Fibroblast of skin of abdomen (primary cell): ENCODE data around the gene MEGF8.
A peak's percentile ranks its signal among the peaks of the same experiment; 100 is the strongest.

Experiments used
- DNase-seq: peaks from one replicate; pipeline ENCODE4 v3.0.0-alpha.2; 2013

Gene MEGF8

DNA sequence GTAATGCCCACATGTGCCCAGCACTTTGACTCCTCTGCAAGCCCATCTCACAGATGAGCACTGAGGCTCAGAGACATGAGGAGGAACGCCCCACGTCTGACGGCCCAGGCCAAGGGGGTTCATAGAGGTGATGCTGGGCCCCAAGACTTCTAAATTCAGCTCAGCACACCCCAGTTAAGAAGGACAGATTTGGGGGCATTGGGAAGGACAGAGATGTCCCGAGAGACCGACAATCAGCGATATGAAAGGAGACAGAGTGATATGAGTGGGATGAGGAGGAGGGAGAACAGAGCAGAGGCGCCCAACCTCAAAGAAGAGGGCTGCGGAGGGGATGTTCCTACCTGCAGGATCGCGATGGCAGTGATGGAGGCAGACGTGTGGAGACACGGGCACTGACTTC lies 64.5 kb downstream of the MEGF8 start, which contains the start of gene CNFN:
CNFN (minus strand) TSS at position 399 of the 400 bp plus-strand sequence. CDS start 1,260 bp downstream, outside the sequence.
- DNase-seq: no peak

DNA sequence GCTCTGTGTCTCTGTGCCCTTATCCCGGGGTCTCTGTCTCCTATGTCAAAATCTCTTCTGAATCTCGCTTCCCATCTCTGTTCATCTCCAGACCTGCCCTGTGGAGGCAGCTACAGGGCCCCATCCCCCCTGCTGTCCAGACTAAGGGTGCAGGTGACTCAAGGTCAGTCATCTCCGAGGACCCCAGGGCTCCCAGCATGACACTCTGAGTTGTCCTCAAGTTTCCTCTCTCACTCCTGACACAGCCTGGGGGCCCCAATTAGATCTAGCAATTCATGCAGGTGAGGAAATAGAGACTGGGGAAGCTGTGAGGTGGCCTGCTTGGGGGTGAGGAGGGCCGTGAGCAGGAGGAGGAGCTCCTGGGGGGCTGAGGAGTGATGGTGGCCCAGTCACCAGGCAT lies 66.7 kb downstream of the MEGF8 start:
- no peak for DNase-seq

DNA sequence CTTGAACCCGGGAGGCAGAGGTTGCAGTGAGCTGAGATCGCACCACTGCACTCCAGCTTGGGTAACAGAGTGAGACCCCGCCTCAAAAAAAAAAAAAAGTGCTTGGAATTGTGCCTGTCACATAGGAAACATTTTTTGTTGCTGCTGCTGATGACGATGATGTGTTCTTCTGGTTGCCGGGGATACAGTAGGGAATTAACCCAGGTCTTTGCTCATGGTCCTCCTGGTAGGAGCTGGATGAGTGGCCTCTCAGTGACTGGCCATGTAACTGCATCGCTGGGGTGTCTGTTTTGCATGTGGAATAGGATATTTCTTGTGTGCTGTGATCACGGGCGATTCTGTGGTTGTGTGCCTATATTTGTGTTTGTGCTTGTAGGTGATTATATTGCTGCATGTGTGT lies 69.3 kb downstream of the MEGF8 start:
- no peak for DNase-seq

DNA sequence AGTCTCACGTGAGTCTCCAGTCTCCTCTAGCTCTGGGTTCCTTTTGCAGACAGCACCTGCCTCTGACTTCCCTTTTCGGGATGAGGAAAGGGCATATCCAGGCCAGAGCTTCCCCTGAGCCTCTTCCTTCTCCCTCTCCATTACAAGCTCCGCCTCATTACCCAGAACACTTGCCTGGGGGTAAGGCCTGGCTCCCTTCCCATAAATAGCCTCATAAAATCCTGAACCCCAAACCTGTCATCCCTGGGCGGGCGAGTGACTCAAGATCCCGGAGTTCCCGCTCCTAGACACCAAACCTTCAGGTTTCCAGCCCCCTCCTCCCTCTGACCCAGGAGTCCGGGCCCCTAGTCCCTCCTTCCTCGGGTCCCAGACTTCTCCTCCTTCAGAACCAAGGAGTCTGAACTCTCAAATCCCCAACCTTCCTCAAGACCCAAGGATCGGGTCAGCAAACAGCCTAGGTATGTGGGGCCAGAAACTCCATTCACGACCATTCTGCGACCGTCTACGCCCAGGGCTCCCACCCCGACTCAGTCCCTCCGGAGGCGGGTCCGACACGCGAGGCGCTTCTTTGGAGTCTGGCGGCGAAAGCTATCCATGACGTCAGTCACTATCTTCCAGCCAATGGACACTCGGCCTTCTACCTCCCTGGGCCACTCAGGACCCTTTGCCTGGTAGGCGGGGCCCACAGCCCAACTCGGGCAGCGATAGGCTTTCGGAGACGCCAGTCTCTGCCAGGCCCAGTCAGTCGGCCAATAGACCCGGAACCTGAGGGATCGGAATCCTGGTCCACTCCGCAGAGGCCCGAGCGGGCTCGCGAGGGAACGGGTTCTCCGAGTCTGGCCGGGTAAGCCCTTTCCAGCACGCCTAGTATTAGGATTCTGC lies 71.2 kb downstream of the MEGF8 start:
- DNase-seq: peak; percentile 99

DNA sequence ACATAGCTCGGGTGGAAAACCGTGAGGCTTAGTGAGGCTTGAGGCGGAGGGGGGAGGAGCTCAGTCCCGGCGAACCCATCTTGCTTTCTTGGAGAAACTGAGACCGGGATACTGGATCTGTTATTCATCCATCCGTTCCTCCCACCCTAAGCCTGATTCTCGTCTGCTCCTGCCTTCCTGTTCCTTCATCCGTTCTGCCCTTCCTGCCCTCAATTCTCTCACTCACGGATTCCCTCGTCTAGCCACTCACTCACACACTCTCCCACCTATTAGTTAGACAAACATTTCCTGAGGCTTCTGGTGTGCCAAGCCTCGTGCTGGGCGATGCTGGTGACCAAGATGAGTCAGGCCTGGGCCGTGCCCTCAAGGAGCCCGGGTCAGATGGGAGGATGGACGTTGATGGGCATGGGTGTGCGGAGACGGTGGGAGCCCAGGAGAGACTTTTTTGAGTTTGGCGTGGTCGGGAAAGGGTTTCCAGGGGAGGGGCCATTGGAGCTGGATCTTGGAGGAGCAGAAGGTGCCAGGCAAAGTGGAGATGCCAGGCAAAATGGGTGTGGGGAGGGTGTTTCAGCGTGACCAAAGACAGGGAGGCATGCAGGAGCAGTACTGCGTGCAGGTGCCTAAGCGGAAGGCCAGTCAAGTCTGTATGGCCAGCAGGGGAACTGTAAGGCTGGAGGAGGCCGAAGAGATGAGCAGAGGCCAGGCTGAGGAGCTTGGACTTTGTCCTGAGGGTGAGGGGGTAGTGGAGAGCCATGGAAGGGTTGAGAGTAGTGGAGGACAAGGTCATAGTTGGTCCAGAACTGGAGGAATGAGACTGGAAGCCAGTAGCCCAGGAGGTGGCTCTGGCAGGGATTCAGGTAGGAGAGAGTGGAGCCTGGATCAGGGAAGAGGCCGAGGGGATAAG lies 72.1 kb downstream of the MEGF8 start:
- no peak for DNase-seq

DNA sequence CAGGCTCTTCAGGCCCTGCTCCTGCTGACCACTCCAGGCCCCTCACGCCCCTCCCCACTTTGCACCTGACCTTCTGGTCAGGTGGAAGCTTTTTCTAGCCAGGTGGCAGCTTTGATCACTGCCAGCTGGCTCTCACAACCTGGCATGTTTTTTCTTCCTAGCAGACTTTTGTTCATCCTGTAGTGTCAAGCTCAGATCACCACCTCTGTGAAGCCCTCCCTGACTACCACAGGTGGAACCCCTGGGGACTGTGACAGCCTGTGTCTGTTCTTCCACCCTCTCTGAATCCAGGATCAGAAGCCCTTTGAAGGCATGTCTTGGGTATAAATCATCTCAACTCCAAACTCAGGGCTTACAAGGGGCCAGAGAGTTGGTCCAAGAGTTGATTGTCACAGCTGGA lies 75.0 kb downstream of the MEGF8 start:
- DNase-seq: no peak

DNA sequence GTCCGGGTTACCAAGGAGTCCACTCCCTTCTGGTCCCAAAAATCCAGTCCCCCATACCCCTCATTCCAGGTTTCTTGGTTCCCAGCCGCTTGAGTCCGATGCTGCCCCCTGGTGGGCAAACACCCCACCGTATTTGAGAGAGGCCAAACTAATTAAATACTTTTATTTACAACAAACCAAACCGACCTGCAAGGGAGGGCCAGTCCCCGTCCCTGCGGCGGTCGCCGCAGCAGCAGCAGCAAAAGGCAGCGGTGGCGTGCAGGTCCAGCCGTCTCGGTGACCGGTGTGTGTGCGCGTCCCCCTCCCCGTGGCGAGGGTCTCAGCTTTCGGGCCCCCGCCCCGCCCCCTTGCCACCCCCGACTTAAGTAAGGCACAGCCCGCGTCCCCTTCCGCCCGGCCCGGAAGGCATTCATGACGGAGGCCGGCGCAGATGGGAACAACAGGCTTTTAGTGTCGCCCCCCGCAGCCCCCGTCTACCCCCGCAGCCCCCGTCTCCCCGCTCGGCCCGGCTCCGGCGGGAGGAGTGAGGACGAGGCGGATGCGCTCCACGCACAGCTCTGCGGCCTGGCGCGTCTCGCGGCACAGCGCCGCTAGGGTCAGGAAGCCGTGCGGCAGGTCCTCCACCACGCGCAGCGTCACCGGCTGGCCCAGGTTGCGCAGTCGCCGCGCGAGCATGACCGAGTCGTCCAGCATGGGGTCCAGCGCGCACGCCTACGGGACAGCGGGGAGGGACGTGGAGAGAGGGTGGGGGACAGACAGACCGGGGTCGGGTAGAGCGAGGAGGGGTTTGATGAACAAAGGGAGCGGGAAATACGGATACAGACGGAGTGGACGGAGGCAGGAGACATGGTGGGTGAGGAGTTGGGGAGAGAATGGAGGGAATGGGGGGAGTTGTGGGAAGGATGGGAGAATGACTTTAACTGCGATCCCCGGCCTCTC lies 76.2 kb downstream of the MEGF8 start:
- DNase-seq: peak; percentile 64

DNA sequence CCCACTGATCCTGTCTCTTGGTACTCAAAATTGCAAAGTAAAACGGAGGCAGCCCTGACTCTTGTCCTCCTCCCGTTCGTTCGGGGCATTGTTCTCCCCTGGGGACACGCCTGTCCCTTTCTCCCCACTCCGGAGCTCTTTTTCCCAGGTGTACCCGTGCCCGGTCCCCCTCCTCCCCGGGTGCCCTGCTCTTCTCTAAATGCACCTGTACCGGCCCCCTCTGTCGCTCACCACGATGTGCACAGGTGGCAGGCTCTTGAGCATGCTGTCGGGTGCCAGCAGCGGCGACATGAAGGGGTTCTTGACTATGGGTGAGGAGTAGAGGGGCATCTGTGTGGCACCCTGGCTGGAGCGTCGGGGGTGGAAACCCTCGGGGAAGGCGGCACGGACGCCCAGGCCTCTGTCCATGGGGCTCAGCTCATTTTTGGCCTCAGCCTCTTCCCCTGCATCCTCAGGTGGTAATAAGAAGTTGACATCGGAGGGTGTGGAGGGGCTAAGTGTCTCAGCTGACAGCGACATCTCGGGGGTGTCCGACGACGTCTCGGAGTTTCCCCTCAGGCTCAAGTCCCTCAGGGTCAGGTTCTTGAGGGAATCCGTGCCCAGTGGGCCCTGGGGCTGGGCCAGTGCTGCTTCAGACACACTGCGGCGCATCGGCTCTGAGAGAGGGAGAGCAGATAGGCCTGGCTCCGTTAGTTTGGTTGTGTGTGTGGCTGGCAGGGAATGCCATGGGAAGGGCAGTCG lies 77.1 kb downstream of the MEGF8 start:
- DNase-seq: no peak

DNA sequence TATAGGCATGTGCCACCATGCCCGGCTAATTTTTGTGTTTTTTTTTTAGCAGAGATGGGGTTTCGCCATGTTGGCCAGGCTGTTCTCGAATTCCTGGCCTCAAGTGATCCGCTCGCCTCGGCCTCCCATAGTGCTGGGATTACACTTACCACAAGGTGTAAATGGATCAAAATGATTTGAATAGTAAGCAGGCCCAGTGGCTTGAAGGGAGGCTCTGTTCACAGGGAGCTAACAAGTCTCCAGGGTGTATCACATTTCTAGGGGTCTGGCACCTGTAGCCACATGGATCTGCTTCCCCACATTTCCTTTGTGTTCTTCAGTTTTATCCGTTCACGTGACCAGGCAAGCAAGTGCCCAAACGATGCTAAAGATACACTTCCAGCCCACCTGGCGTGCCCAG lies 78.2 kb downstream of the MEGF8 start:
- DNase-seq: no peak

DNA sequence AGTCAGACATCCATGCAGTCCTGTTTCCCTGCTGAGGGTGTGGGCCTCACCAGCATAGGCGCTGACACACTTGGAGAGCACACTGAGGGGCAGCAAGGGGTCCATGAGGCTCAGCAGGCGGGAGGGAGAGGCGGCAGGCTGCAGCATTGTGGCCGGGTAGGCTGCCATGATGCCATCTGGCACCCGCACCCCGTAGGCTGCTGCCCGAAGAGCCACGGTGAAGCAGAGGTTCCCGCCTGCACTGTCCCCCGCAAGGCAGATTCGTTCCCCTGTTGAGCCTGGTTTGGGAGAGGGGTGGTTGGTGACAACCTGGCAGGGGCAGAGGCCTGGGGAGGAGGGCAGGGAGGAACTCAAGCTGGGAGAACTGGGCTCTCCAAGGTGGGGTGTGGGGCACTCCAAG lies 80.7 kb downstream of the MEGF8 start:
- DNase-seq: no peak

DNA sequence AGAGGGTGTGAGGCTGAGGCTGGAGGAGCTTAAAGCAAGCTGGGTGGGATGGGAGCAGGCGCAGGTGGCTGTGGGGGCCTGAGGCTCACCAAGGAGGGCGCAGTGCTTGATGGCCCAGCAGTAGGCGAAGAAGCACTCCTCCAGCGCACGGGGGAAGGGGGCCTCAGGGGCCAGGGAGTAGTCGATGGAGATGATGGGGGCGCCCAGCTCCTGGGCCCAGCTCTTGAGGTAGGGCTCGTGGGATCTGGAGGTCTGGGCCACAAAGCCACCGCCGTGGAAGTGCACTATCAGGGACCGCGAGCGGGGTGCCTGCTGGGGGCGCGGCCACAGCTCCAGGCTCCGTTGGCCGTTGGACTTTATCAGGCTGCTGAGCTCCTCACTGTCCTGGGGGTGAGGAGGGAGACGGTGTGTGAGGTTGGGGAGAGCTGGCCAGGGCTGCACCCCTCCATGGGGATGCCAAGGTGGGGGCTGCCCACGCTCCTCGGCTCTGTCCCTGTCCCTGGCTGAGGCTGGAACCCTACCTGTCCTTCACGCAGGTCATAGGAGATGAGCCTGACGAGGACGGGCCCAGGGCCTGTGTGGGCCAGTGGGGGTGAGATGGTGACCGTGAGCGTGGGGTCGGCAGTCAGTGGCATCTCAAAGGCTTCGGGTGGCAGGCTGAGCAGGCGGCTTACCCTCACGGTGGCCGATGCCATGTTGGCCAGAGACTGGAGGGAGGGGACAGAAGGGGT lies 81.8 kb downstream of the MEGF8 start:
- DNase-seq: no peak

DNA sequence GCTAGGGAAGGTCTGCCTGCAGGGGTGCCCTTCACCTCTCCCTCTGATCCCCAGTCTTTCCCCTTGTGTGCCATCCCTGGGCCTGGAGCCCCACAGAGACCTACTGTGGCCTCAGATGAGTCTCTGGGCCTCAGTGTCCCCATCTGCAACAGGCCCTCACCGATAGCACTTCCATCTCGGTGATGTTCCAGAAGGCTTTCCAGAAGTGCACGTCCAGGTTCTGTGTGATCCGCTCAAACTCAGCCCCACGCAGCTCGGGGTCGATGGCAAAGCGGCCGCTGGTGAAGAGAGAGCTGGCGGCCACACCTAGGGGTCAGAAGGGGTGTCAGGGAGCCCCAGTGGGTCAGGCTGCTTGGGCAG lies 82.4 kb downstream of the MEGF8 start:
- no peak for DNase-seq

DNA sequence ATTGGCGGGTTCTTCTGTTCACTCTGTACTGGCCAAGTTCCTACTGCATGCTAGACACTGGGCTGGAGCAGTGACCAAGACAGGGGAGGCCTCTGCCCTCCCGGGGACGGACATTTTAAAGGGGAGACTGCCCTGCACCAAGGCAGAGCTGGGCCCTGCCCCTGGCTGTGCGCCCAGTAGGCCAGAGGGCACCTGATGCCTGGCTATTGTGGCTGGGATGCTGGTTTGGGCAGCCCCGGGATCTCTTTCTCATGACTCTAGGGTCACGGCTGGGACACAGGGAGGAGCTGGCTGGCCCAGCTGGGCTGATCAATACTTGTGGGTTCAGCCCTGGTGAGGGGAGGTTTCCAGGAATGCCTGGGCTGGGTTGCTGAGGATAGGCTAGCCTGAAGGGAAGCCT lies 84.0 kb downstream of the MEGF8 start:
- DNase-seq: no peak

DNA sequence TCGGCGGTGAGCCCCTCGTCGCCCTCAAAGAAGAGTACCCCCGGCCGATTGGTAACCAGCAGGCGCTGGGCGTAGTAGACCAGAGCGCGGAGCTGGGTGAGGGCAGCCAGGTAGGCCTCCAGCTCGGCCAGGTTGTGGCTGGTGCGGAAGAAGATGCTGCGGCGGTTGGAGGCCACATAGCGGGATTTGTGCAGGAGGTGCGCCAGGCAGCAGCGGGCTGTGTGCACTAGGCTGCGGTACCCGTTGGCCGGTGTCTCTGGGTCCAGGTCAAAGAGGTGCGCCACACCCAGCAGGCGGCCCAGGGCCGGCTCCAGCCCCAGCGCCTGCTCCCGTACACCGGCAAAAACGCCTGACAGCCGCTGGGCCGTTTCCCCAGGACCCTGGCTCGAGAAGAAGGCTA lies 84.9 kb downstream of the MEGF8 start:
- no peak for DNase-seq

DNA sequence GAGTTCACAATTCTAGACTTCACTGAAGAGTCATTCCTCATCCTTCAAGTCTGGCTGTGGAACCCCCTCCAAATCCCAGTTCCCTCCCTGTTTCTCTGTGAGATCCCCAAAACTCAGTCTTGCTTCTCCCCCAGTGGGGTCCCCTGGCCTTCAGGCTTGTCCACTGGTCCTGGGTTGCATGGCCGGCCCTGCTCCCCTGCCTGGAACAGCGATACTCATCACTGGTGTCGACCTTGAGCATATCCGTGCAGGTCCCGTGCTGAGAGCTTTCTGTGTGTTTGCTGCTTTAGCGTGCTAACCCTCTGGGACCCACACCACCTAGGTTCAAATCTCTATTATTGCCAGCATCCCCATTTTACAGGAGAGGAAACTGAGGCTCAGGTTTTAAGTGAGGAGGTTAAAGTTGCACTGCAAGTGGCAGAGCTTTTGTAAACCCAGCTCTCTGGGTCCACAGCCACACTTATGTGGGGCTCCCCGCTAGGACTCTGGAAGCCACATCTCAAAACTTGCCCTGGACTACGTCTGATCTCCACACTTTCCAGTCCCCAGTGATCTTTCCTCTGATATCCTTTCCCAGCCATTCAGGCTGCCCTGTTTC lies 86.2 kb downstream of the MEGF8 start:
- no peak for DNase-seq

DNA sequence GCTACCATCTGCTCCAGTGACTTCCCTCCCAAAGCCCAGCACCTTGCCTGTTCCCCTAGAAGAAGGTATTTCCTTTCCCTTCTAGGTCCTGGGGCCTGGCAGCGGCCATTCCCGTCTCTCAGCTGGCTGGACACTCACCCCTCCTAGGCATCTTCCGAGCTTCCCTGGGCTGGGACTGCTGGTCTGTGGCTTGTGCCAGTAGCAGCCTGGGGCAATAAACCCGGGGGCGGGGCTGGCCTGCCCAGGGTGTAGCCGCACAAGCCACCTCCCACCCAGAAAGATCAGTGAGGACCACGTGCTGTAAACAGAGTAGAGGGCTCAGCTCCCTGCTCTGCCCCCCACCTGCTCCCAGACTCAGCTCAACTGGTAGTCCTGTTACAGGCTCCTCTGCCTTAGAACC lies 86.8 kb downstream of the MEGF8 start:
- no peak for DNase-seq

DNA sequence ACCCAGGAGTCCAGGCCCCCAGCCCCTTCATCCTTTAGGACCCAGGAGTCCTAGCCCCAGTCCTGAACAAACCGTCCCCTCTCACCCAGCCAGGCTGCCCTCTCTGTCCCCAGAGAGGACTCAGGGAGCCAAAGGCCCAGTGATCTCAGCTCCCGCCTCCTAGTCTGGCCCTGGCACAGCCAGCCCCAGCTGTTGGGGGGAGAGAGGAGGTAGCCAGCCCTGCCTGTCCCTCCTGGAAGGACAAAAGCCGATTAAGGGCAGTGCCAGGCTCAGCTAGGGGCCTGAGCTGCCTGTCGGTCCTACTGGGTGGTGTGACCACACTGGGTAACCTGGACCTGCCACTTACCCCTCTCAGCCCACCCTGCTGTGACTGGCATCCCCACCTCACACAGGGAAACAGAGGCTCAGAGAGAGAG lies 87.2 kb downstream of the MEGF8 start:
- DNase-seq: no peak

DNA sequence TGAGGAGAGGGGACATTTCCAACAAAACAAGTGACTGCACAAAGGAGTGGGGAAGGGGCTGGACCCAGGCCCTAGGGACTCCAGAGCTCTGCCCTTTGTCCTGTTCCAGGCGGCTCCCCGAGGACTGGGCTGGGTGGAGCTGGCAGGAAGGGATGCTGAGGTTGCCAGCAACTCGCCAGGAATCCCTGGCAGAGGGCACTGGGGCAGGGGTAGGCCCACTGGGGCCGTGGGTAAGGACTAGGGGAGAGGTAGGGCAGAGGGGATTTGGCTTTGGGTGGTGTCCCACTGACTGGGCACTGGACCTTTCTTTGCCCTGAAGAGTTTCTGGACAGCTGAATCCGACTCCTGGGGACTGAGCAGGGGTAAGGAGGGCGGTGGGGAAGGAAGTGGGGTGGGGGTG lies 93.9 kb downstream of the MEGF8 start:
- DNase-seq: no peak

DNA sequence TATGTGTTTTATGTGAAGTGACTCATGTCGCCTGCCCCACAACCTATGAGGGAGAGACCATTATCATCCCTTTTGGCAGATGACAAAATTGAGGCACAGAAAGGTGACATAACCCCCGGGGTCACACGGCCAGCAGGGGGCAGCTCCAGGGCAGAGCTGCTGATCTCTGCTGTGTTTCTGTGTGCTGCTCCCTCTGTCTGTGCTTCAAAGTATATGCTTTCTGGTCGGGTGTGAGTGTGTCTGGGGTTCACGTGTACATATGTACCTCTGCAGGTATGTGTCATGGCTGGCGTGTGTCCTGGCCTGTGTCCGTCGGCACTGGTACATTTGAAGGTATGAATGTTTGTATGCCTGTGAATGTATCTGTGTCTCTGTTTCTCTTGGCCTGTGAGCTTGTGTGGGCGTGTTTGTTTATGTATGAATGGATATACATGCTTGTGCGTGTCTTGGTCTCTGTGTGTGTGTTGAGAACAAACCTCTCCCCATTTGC lies 94.7 kb downstream of the MEGF8 start:
- peak; percentile 18 for DNase-seq

DNA sequence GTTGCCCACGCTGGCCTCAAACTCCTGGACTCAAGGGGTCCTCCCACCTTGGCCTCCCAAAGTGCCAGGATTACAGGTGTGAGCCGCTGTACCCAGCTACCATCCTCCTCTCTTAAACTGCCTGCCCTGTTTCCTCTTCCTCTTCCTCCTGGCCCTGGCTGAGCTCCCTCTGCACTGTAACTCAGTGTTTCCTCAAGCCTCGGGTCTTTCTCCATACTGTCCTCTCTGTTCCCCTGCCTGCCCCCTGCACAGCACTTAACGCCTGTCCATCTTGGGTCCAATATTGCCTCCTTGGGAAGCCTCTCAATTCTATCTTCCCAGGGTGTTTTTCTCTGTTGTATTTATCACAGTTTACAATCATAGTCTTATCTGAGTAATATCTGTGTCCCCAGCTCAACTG lies 95.7 kb downstream of the MEGF8 start:
- no peak for DNase-seq
